GM21381 (cell line): ENCODE data around the gene L3MBTL3.
"Not testable (repeated sequence)": the region's sequence is repeated elsewhere in the genome, so short reads cannot be mapped to it uniquely, and the experiment has no call there.

Source experiments
- ATAC-seq: cut with Tn5 transposase; IDR thresholded peaks from one replicate; pipeline ENCODE4 v1.9.1; 2021; ENCODE audit warnings: mild to moderate bottlenecking, moderate library complexity; ENCODE audit not compliant: unreplicated experiment

Gene L3MBTL3

DNA sequence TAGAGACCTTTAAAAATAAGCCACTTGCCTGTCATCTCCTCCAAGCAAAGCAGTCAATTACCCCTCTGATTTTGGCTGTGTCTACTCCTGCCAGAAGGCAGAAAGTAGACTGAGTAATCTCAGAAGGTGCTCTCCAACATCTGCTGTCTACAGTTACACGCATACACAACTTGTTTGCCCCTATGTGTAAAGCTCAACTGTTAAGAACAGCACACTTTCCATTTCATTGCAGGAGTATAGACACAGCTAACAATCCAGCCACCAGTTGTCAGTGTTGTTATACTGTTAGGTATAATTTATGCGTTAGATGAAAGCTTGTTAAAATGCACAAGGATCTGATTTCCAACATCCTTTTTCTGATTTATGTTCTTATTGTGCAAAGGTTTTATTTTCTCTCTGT, 116.2 kb downstream of the L3MBTL3 start:
- ATAC-seq = no peak

DNA sequence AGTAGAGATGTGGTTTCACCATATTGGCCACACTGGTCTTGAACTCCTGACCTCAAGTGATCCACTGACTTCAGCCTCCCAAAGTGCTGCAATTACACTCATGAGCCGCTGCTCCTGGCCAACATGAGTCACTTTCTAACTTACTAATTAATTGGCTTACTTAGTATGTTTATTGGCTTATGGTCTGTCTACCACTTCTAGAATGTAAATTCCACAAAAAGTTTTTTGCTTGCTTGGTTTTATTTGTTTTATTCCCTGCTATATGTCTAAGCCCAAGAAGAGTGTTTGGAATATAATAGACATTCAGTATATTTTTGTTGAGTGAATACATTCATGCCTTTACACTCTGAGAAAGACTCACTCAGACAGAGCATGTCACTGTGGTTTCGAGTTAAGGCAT, 118.4 kb downstream of the L3MBTL3 start:
- ATAC-seq = no peak

DNA sequence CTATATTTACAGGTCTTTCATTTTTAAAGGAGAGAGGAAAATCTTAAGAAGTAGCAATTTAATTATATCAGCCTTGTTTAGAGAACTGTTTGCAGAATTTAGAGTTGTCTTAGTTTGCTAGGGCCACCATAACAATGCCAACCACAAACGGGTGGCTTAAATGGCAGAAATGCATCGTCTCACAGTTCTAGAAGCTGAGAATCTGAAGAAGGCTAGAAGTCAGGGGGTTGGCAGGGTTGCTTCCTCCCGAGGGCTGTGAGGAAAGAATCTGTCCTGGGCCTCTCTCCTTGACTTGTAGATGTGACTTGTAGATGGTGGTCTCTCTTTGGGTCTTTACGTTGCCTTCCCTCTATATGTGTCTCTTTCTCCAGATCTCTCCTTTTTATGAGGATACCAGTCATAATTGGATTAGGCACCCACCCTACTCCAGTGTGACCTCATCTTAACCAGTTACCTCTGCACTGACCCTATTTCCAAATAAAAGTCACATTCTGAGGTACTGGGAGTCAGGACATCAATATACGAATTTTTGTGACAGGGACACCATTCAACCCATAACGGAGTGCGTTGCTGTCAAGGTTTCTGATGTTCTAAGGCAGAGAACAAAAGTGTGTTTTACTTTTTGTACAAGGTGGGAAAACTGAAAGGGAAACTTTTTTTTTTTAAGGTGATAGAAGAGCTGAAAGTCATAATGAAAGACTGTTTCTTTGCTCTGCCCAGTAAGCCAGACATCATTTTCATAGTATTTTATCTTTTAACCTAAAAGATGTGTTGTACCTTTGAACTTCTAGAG, 119.9 kb downstream of the L3MBTL3 start:
- peak; percentile 80 for ATAC-seq

DNA sequence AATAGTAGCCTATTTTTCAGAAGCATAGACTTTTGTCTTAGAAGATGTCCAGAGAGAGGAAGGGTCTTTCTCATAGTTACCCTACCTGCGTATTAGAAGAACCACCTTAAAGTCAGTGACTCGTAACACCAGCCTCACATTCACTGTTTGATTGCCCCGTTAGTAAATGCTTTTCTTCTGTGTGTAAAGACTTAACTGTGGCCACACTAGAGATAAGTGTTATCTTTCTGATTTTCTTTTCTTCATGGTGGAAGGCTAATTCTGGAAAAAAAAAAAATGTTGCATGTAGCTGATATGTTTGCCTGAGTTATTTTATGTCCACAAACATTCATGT, 120.5 kb downstream of the L3MBTL3 start:
- peak; percentile 33 for ATAC-seq

DNA sequence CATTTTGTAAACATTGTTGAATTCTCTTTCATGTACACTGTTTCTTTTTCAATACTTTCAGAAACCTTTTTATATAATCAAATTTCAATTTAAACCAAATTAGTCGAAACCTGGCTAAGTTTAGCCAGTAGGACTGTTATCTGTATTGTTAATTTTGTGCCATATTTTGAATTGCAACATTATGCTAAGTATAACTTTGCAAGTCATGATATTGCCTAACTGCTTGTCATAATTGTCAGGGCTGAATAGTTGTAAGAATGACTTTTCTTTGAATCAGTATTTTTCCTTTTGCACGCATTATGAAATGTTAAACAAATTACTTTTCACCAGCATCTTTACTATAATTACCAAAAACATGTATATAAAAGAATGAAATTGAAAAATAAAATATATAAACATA, 121.7 kb downstream of the L3MBTL3 start:
- ATAC-seq = no peak

DNA sequence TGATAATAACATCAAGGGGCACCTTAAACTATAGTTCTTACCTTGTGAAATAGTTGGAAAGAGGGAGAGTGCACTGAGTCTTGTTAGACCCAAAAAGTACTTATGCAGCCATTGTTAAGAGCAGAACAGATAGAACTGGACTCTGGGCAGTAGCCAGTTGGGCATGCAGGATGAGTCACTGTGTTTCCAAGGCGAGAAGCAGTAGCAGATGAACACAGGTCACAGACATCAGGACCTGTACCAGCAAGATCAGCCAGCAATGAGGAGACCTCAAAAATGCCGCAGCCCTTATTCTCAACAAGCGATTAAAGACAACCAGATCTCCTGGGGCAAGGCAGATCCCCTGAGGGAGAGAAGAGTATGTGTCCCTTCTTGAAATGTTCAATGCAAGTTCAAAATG, 125.3 kb downstream of the L3MBTL3 start:
- ATAC-seq = no peak

DNA sequence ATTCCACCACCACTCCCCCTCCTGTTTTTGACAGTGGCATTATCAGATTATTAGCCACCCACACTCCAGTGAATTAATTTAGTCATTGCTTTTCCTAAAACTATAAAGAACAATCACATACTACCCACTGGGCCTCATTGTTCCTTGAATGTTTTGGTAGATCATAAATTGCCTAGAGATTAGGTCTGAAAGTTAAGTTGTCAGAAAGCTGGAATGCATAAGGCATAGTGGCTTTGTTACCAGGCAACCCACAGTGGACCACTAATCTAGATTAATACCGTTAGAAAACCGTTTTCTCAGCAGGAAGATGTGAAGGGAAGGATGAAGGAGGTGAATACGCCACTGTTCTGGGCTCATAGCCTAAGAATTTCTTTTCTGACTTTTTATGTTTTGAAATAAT, 128.7 kb downstream of the L3MBTL3 start:
- no peak for ATAC-seq

DNA sequence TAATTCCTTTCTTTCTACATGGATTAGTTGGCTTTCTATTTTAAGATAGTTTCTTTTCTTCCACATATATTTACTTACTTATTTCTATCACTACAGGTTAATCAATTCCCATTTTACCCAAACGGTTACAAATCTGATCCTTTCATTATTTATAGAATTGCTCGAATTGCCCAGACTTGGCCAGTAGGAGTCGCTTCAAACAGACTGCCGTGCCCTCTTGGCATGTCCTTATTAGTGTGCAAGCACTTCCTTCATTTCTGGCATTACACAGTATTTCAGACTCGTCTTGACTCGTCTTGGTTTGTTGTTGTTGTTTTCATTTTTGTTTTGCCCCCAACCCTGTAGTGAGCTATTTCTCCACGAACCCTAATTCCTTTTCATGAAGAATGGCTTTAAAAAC, 129.8 kb downstream of the L3MBTL3 start:
- ATAC-seq = no peak

DNA sequence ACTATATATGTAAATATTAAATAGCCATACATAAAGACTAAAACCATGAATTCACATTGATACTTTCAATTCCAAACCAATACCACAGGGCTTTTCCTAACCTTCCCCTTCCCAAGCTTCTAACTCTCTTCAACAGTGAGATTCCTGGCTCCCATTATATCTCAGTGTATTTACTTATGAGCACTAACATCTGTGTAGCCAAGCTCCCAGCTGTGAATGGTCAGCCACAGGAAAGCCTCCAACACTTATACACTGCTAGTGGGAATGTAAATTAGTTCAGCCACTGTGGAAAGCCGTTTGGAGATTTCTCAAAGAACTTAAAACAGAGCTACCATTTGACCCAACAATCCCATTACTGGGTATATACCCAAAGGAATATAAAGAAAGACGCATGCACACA, 130.6 kb downstream of the L3MBTL3 start:
- not testable (repeated sequence) for ATAC-seq

DNA sequence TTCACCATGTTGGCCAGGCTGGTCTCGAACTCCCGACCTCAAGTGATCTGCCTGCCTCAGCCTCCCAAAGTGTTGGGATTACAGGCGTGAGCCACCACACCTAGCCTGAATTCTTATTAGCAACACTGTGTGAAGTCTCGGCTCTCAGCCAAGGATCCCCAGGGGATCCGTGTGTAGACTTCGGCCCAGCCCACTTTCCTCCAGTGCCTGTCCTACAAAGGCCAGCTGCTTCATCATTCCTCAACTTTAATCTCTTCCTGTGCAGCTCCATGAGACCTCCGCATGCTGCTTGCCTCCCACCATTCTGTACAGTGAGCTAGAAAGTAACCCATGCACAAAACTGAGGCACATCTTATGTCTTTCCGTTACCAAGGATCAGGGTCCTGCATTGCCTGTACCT, 132.5 kb downstream of the L3MBTL3 start:
- ATAC-seq = no peak

DNA sequence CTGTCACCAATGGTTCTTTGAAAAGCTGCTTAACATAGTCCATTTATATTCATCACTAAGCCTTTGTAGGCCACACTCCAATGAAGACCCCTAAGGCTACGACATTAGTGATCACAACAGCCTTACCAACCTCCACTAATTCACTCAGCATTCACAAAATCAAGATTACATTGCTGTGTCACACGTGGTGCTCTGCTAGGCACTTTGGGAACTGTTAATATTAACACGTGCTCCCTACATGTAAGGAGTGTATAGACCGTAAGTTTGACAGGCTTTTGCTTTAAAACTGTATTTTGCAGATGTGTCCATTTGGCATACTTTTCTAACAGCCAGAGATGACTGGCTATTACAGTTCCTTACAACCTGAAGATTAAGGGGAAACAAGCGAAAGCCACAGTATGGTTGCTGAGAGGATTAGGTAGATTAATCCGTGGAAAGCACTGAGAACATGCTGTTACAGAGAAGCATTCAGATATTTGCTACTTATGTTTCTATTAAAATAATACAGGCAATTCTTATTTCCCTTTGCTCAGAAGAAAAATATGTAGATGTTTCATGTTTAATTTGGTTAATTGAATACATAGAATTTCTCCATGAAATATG, 134.6 kb downstream of the L3MBTL3 start:
- ATAC-seq = no peak

DNA sequence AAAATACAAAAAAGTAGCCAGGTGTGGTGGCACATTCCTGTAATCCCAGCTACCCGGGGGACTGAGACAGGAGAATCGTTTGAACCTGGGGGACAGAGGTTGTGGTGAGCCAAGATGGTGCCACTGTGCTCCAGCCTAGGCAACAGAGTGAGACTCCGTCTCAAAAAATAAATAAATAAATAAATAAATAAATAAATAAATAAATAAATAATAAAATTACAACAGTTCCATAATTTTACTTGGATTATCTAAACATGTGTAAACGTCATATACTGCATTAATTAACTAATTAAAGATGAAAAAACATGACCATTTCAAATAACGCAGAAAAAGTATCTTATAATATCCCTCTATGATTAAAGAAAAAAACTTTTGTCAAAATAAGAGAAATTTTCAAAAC, 138.5 kb downstream of the L3MBTL3 start:
- ATAC-seq = no peak

DNA sequence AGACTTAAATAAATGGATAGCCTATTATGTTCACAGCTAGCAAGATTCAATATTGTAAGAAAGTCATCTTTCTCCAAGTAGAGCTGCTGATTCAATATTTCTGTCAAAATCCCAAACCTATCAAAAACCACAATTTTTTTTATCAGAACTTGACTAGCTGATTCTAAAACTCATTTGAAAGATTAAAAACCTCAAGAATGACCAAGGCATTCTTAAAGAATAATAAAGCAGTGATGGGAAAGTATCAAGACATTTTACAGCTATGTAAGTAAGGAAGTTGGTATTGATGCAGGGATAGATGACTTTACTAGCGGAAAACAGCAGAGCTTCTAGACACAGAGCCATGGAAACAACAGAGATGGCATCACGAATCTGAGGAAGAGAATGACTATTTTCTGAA, 139.7 kb downstream of the L3MBTL3 start:
- no peak for ATAC-seq

DNA sequence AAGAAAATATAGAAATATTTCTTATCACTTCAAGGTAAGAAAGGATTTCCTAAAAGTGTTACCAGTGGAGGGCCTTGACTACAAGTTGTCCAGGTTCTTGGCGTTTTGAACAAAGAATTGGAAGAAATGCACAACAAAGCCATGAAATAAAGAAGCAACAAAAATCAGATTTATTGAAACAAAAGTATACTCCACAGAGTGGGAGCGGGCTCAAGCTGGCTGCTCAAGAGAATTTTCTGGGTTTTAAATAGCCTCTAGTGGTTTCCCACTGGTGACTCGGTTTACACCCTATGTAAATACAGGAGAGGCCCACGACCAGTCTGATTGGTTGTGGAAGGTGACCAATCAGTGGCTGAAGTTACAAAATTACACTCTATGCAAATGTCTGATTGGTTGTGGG, 140.2 kb downstream of the L3MBTL3 start:
- no peak for ATAC-seq

DNA sequence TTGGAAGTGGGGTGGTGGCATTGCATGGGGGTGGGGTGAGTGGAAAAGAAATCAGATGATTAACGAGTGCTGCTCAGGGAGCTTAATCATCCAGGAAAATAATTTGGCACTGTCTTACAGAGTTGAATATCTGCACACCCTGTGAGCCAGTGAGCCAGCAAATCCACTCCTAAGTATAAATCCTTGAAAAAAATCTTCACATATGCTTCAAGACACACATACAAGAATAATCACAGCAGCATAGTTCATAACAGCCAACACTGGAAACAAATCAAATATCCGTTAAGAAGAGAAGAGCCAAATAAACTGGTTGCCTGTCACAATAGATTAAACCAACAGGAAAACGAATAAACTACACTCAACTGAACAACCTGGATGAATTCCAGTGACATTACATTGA, 141.6 kb downstream of the L3MBTL3 start:
- no peak for ATAC-seq

DNA sequence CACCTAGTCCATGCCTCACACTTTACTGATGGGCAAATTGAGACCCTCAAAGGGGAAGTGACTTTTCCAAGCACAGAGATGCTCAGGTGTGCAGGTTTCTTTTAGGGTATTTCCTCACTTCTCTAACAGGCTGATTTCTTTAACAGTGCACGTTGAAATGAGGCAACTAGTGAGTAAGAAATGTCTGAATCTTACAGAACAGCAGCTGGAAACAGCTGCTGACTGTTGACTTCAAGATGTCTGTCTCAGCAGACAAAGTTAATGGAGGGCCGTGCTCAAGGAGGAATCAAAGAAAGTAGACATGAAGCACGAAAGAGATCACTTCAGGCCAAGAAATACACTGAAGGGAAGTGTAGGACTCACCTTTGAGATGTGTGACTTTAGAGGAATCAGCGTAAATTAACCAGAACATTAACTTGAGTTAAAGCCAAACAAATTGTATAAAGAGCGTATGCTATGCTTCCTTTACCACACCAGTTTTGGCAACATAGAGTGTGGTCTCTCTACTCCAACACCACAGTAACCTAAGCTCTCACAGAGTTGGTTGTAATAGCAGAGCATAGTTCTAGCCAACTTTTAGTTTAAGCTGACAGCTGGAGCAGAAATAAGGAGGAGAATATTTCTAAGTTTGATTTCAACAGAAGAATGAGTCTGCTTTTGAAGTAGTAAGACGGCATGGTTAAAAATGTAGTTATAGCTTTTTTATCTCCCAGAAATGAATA, 143.5 kb downstream of the L3MBTL3 start:
- no peak for ATAC-seq

DNA sequence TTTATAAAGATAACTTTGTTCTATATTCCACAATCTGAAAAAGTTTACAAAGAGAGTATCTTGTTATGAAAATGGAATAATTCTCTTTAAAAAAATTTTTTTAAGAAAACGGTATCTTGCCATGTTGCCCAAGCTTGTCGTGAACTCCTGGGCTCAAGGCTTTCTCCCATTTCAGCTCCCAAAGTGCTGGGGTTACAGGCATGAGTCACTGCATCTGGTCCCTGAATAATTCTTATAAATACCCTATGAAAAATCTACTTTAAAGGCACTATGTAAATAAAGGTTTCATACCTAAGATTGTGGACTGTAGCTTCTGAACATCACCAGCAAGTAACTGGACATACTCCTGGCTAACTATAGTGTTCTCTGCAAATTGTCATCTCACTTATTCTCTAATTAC, 144.0 kb downstream of the L3MBTL3 start:
- ATAC-seq = no peak

DNA sequence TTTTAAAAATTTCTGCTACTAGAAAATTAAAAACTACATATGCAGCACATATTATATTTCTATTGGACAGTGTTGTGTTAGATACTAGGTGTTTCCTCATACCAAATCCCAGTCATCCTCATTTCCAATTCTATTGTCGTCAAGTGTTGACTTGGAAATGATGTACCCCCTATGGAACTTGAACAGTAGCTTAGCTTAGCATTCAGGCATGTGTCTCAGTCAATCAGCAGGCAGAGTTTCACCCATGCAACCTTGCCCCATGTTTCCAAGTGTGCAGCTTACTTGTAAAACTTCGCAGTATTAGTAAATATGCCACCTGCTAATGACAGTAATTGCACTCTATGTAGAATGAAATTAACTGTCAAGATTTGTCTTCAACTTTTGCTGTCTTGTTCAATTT, 144.9 kb downstream of the L3MBTL3 start:
- ATAC-seq = no peak

DNA sequence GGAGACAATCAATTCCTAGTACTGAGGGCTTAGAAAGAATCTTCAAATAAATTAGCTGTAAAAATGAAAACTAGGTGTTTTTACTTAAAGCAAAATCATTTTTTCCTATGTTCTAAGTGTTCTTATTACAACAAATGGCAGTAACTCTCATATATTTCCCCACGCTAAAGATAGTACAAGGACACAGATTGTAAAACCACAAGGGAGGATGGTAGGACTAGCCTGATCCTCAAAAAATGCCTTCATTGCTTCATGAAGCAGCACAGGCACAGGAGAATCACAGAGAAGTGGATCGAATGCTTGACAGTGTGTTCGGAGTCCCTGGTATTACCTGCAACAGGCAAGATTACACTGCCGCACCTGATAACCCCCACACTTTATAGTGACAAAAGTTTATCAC, 145.9 kb downstream of the L3MBTL3 start:
- ATAC-seq = no peak

DNA sequence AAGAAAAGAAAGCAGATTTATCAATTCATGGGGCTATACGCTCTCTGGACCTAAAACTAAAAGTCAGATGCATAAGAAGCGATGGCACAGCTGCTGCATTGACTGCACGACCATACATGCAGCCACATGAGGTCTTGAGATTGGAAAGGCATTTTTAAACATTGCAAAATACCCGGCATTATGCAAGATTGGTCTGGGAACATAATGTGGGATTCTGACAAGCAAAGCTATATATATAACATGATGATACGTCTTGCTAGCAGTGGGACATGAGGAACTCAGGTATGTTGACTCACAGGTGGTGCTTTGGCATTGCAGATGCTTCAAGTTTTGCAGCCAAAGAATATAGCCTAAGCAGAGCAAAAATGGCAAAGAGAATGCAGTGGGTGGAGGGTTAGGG, 149.3 kb downstream of the L3MBTL3 start:
- no peak for ATAC-seq

DNA sequence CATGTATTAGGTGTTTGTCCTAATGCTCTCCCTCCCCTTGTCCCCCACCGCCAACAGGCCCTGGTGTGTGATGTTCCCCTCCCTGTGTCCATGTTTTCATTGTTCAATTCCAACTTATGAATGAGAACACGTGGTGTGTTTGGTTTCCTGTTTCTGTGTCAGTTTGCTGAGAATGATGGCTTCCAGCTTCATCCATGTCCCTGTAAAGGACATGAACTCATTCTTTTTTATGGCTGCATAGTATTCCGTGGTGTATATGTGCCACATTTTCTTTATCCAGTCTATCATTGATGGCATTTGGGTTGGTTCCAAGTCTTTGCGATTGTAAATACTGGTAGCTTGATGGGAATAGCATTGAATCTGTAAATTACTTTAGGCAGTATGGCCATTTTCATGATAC, 151.8 kb downstream of the L3MBTL3 start:
- not testable (repeated sequence) for ATAC-seq

DNA sequence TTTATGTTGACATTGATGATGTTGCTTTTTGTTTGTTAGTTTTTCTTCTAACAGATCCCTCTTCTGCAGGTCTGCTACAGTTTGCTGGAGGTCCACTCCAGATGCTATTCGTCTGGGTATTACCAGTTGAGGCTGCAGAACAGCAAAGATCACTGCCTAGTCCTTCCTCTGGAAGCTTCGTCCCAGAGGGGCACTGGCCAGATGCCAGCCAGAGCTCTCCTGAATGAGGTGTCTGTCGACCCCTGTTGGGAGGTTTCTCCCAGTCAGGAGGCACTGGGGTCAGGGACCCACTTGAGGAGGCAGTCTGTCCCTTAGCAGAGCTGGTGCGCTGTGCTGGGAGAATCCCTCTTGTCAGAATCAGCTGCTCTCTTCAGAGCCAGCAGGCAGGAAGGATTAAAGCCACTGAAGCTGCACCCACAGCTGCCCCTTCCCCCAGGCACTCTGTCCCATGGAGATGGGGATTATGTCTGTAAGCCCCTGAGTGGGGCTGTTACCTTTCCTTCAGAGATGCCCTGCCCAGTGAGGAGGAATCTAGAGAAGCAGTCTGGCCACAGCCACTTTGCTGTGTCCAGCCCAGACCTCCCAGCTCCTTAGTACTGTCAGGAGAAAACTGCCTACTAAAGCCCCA, 155.1 kb downstream of the L3MBTL3 start:
- not testable (repeated sequence) for ATAC-seq
